Measurements from ENCODE around the gene IL11RA.
"Not testable (repeated sequence)": the region's sequence is repeated elsewhere in the genome, so short reads cannot be mapped to it uniquely, and the experiment has no call there.

IL11RA gene

GRCh38 chr9:34633851-34634550 lies 18.0 kb upstream of the IL11RA start:
- peak; percentile 83 for DNase-seq (ENCODE audit: low read depth)
- Histone ChIP-seq H3K4me3 (ENCODE audit: low read length) (no peak overlapping the region), H3K36me3 (ENCODE audit: control insufficient read depth, insufficient read depth, low read length, severe bottlenecking) (peaks cover 10% of the 10 kb centered on the region), H3K27me3 (replicated peaks; ENCODE audit: control insufficient read depth, insufficient read depth, low read length) (peaks cover 17% of the 10 kb centered on the region), H3K4me1 (ENCODE audit: control insufficient read depth, insufficient read depth, low read length) (peaks cover 41% of the 10 kb centered on the region), H3K9ac (ENCODE audit: low read length) (no peak overlapping the region), H3K9me3 (ENCODE audit: control insufficient read depth, low read length) (no peaks in the 10 kb centered on the region)

- no peak overlapping the region for H3K4me3 ChIP-seq (ENCODE audit: low read length)
- H3K36me3 ChIP-seq (ENCODE audit: control insufficient read depth, insufficient read depth, low read length, severe bottlenecking): peaks cover 10% of the 10 kb centered on the region
- no peak for DNase-seq (ENCODE audit: low read depth)
- no peaks in the 10 kb centered on the region for H3K9me3 ChIP-seq (ENCODE audit: control insufficient read depth, low read length)
- peak overlapping the region; percentile 22 for H3K9ac ChIP-seq (ENCODE audit: low read length)
- peaks cover 37% of the 10 kb centered on the region for H3K4me1 ChIP-seq (ENCODE audit: control insufficient read depth, insufficient read depth, low read length)
- peaks cover 11% of the 10 kb centered on the region for H3K27me3 ChIP-seq (replicated peaks; ENCODE audit: control insufficient read depth, insufficient read depth, low read length)
These were observed 17.3 kb upstream of the IL11RA start for GRCh38 chr9:34634551-34635248.

GRCh38 chr9:34635556-34635955 lies 16.4 kb upstream of the IL11RA start:
- peak overlapping the region; percentile 48 for H3K4me3 ChIP-seq (ENCODE audit: low read length)

GRCh38 chr9:34636791-34637355 lies 15.1 kb upstream of the IL11RA start:
- peaks cover 10% of the 10 kb centered on the region for H3K36me3 ChIP-seq (ENCODE audit: control insufficient read depth, insufficient read depth, low read length, severe bottlenecking)
- no peaks in the 10 kb centered on the region for H3K9me3 ChIP-seq (ENCODE audit: control insufficient read depth, low read length)
- H3K27me3 ChIP-seq (replicated peaks; ENCODE audit: control insufficient read depth, insufficient read depth, low read length): no peaks in the 10 kb centered on the region
- H3K4me3 ChIP-seq (ENCODE audit: low read length): peak overlapping the region; percentile 90
- H3K4me1 ChIP-seq (ENCODE audit: control insufficient read depth, insufficient read depth, low read length): peaks cover 37% of the 10 kb centered on the region
- H3K9ac ChIP-seq (ENCODE audit: low read length): peak overlapping the region; percentile 90
- no peak for DNase-seq (ENCODE audit: low read depth)

More at GRCh38 chr9:34635556-34635955, 16.4 kb upstream of the IL11RA start:
- Histone ChIP-seq H3K4me1 (ENCODE audit: control insufficient read depth, insufficient read depth, low read length) (peaks cover 37% of the 10 kb centered on the region), H3K9ac (ENCODE audit: low read length) (peak overlapping the region; percentile 58), H3K27me3 (replicated peaks; ENCODE audit: control insufficient read depth, insufficient read depth, low read length) (peaks cover 2% of the 10 kb centered on the region), H3K9me3 (ENCODE audit: control insufficient read depth, low read length) (no peaks in the 10 kb centered on the region), H3K36me3 (ENCODE audit: control insufficient read depth, insufficient read depth, low read length, severe bottlenecking) (peaks cover 10% of the 10 kb centered on the region)
- DNase-seq (ENCODE audit: low read depth): no peak

GRCh38 chr9:34637356-34638137 lies 14.4 kb upstream of the IL11RA start, which contains the start of gene SIGMAR1:
SIGMAR1 (minus strand) TSS chr9:34637787; CDS start chr9:34637697, 90 bp downstream.
- peaks cover 10% of the 10 kb centered on the region for H3K36me3 ChIP-seq (ENCODE audit: control insufficient read depth, insufficient read depth, low read length, severe bottlenecking)
- no peaks in the 10 kb centered on the region for H3K27me3 ChIP-seq (replicated peaks; ENCODE audit: control insufficient read depth, insufficient read depth, low read length)
- DNase-seq (ENCODE audit: low read depth): peak; percentile 97
- peaks cover 37% of the 10 kb centered on the region for H3K4me1 ChIP-seq (ENCODE audit: control insufficient read depth, insufficient read depth, low read length)
- H3K9ac ChIP-seq (ENCODE audit: low read length): peak within 1 kb of the TSS; percentile 90
- H3K9me3 ChIP-seq (ENCODE audit: control insufficient read depth, low read length): no peaks in the 10 kb centered on the region
- H3K4me3 ChIP-seq (ENCODE audit: low read length): peak within 1 kb of the TSS; percentile 90

- Histone ChIP-seq H3K9me3 (ENCODE audit: control insufficient read depth, low read length) (no peaks in the 10 kb centered on the region), H3K9ac (ENCODE audit: low read length) (peak overlapping the region; percentile 90), H3K27me3 (replicated peaks; ENCODE audit: control insufficient read depth, insufficient read depth, low read length) (no peaks in the 10 kb centered on the region), H3K4me1 (ENCODE audit: control insufficient read depth, insufficient read depth, low read length) (peaks cover 36% of the 10 kb centered on the region), H3K4me3 (ENCODE audit: low read length) (peak overlapping the region; percentile 90), H3K36me3 (ENCODE audit: control insufficient read depth, insufficient read depth, low read length, severe bottlenecking) (peaks cover 10% of the 10 kb centered on the region)
- no peak for DNase-seq (ENCODE audit: low read depth)
These were observed 13.9 kb upstream of the IL11RA start for GRCh38 chr9:34638138-34638445.

- H3K9ac ChIP-seq (ENCODE audit: low read length); H3K27me3 ChIP-seq (replicated peaks; ENCODE audit: control insufficient read depth, insufficient read depth, low read length); H3K9me3 ChIP-seq (ENCODE audit: control insufficient read depth, low read length); H3K4me3 ChIP-seq (ENCODE audit: low read length); DNase-seq (ENCODE audit: low read depth): not testable (repeated sequence)
- Histone ChIP-seq H3K36me3 (ENCODE audit: control insufficient read depth, insufficient read depth, low read length, severe bottlenecking) (peaks cover 10% of the 10 kb centered on the region), H3K4me1 (ENCODE audit: control insufficient read depth, insufficient read depth, low read length) (peaks cover 30% of the 10 kb centered on the region)
These were observed 12.7 kb upstream of the IL11RA start for GRCh38 chr9:34639322-34639721.

- Histone ChIP-seq H3K36me3 (ENCODE audit: control insufficient read depth, insufficient read depth, low read length, severe bottlenecking) (no peaks in the 10 kb centered on the region), H3K4me3 (ENCODE audit: low read length) (no peak overlapping the region), H3K9me3 (ENCODE audit: control insufficient read depth, low read length) (no peaks in the 10 kb centered on the region), H3K4me1 (ENCODE audit: control insufficient read depth, insufficient read depth, low read length) (peaks cover 38% of the 10 kb centered on the region), H3K27me3 (replicated peaks; ENCODE audit: control insufficient read depth, insufficient read depth, low read length) (no peaks in the 10 kb centered on the region), H3K9ac (ENCODE audit: low read length) (no peak overlapping the region)
- no peak for DNase-seq (ENCODE audit: low read depth)
These were observed 9.3 kb upstream of the IL11RA start for GRCh38 chr9:34642679-34643078.

- Histone ChIP-seq H3K4me1 (ENCODE audit: control insufficient read depth, insufficient read depth, low read length) (peaks cover 32% of the 10 kb centered on the region), H3K9me3 (ENCODE audit: control insufficient read depth, low read length) (no peaks in the 10 kb centered on the region), H3K9ac (ENCODE audit: low read length) (no peak overlapping the region), H3K4me3 (ENCODE audit: low read length) (no peak overlapping the region), H3K36me3 (ENCODE audit: control insufficient read depth, insufficient read depth, low read length, severe bottlenecking) (peaks cover 14% of the 10 kb centered on the region), H3K27me3 (replicated peaks; ENCODE audit: control insufficient read depth, insufficient read depth, low read length) (no peaks in the 10 kb centered on the region)
- DNase-seq (ENCODE audit: low read depth): no peak
These were observed 7.1 kb upstream of the IL11RA start for GRCh38 chr9:34644766-34645314.

- no peaks in the 10 kb centered on the region for H3K27me3 ChIP-seq (replicated peaks; ENCODE audit: control insufficient read depth, insufficient read depth, low read length)
- peak within 1 kb of the TSS; percentile 88 for H3K4me3 ChIP-seq (ENCODE audit: low read length)
- DNase-seq (ENCODE audit: low read depth): peak; percentile 89
- peak within 1 kb of the TSS; percentile 92 for H3K9ac ChIP-seq (ENCODE audit: low read length)
- H3K4me1 ChIP-seq (ENCODE audit: control insufficient read depth, insufficient read depth, low read length): peaks cover 42% of the 10 kb centered on the region
- H3K36me3 ChIP-seq (ENCODE audit: control insufficient read depth, insufficient read depth, low read length, severe bottlenecking): peaks cover 15% of the 10 kb centered on the region
- H3K9me3 ChIP-seq (ENCODE audit: control insufficient read depth, low read length): no peaks in the 10 kb centered on the region
These were observed 5.5 kb upstream of the IL11RA start, which contains the start of gene GALT for GRCh38 chr9:34646211-34647083. GALT (plus strand) TSS chr9:34646675; CDS start chr9:34646705, 30 bp downstream.
